Kasumi-1 (cell line): Measurements from ENCODE around the gene PIGO.

Experiments used
- DNase-seq, 2 experiments: peaks; one replicate each; lab custom pipeline; 2025; lab: John Stamatoyannopoulos, UW

PIGO gene

DNA sequence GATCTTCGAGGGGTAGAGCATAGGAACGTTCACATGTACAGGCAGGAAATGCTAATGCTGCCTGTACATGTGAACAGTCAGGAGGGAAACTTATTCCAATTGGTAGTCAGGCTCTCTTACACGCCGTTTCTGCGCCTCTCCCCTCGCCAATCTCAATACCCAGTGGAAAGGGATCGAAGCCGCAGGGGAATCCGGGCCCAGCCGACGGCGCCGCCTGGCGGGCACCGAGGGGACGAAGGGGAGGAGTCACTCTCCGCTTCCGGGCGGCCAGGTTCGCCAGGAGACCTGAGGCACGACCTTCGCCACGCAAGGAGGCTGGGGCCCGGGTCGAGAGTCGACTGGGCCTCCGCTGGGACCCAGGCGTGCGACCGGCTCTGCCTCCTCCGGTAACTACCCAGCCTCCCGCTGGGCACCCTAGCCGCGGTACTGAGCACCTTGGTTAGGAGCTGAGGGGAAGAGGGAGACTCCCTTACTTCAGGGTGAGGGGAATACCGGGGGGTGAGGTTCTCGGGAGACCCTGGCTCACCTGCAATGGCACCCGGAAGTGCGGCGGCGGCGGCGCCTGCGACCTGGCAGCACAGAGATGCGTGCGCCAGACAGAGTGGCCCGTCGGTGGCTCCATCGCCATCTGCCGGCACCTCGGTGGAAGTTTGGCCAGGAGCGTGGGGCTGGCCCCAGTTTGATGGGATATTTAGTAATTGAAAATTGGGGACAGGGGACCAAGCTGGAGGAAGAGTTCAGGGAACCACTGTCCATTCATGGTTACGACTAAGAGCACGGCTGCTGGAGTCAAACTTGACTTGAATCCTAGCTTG, at the start of gene PIGO:
TSS of gene PIGO (minus strand) at position 557 of the 815 bp plus-strand sequence. CDS start 1,026 bp downstream, outside the sequence.
- peak; percentile 87 to 88 for DNase-seq

GRCh38 chr9:35142037-35142436, 45.6 kb upstream of the PIGO start:
- DNase-seq = no peak

DNA sequence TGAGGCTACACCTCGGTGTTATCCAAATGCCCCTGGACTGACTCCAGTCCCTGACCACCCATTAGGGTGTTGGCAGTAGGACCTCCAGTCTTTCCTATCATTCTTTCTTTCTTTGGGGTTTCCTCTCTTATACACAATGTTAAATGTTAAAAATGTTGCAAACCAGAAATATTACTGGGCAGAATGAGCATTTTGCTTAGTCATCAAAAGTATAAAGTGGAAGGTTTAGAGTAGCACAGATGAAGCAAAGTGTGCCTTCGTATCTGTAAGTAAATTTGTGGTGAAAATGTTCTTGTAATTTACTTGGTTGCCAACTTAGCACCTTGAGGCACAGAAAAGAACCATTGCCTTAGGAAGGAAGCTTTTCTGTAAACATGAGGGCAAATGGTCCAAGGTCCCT, 43.7 kb upstream of the PIGO start:
- no peak for DNase-seq

- DNase-seq = no peak
These were observed 40.5 kb upstream of the PIGO start for GRCh38 chr9:35136866-35137265.

GRCh38 chr9:35135988-35136387, 39.6 kb upstream of the PIGO start:
- DNase-seq = no peak

GRCh38 chr9:35134920-35135319, 38.5 kb upstream of the PIGO start:
- no peak for DNase-seq

GRCh38 chr9:35116898-35117551, 20.6 kb upstream of the PIGO start:
- DNase-seq = peak; percentile 94 to 96

DNA sequence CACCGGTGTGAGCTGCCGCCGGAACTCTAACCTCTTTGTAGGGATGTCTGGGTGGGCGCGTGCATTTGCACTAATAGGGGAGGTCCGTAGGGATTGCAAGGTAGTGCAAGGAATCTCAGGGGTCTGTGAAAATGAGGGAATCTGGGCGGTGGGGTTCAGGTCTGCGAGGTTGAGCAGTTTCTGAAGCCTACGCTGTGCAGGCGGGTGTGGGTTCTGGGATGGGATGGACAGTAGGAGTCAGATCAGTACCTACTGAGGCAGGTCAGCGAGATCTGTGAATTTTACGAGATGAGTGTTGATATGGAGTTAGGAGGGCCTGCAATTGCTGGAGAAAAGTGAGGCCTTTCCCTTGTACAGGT, 20.1 kb upstream of the PIGO start:
- no peak for DNase-seq

DNA sequence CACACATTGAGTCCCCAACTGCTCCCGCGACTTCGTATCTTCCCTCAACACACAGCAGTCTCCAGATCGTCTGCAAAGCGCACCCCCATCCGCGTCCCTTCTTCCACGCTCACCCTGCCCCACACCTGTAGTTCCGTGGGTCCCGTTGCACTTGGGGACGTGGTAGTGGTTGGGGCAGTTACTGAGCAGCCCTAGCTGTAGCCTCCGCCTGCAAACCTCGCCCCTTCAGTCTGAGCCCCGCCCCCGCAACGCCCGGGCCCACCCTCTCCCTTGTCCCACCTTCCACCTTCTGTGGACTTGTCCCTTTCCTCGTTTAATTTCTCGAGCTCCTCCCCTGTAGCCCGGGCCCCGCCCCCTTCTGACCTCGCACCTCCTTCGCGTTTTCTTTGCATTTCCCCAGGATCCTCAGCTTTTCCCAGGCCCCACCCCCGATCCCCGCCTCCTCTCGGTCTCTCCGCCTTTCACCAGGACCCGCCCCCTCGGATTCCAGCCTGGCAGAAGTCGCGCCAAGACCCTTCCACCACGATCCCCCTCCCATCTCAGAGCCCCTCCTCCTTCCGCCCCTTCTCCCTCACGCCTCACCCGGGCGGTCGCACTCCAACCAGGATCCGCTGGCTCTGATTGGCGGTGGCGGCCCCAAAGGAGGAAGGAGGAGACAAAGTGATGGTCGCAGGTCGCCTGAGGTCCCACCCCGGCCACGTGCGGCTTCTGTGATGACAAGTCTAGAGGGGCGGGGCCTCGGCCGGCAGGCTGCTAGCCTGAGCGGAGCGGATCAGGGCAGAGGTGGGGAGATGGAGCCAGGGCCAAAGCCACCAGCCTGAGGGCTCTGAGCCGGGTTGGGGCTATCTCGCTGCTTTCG, 19.5 kb upstream of the PIGO start, which contains the start of gene ATOSB:
TSS of gene ATOSB (minus strand) at position 183 of the 859 bp plus-strand sequence. CDS start 7,588 bp downstream, outside the sequence.
- DNase-seq = peak; percentile 99

DNA sequence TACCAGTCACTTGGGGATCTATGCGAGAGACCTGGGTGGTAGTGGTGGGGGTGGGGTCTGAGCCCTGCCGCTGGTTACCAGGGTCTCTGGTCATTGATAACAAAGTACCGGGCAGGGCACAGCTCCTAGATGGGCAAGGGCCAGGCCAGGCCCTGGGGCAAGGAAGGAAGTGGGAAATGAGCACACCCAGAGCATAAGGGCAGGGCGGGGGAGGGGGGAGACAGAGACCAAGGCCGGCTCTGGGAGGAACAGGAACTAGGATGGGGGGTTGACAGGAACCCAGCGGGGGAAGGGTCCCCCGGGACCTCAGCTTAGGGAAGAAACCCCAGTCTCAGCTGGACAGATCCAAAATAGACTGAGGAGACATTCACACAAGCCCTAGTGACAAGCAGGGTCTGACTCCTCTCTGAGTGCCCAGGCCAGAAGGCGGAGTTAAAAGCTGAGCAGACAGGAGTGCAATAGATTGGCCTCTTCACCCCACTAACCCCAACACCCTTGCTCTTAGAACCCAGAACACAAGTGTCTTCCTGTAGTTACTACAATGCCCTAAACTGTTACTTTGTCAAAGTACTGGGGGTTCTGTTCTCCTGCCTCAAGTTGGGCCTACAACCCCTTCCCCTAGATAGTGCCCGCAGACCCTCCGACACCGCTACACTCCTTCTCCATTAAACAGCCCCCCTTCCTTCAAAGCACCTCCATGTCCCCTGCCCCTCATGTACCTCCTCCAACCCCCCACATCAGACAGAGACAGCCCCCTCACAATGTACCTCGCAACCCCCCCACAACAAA, 18.6 kb upstream of the PIGO start:
- DNase-seq = peak; percentile 73 to 89

GRCh38 chr9:35114113-35114839, 17.9 kb upstream of the PIGO start:
- peak; percentile 94 for DNase-seq

GRCh38 chr9:35112257-35113020, 16.0 kb upstream of the PIGO start:
- DNase-seq = no peak

DNA sequence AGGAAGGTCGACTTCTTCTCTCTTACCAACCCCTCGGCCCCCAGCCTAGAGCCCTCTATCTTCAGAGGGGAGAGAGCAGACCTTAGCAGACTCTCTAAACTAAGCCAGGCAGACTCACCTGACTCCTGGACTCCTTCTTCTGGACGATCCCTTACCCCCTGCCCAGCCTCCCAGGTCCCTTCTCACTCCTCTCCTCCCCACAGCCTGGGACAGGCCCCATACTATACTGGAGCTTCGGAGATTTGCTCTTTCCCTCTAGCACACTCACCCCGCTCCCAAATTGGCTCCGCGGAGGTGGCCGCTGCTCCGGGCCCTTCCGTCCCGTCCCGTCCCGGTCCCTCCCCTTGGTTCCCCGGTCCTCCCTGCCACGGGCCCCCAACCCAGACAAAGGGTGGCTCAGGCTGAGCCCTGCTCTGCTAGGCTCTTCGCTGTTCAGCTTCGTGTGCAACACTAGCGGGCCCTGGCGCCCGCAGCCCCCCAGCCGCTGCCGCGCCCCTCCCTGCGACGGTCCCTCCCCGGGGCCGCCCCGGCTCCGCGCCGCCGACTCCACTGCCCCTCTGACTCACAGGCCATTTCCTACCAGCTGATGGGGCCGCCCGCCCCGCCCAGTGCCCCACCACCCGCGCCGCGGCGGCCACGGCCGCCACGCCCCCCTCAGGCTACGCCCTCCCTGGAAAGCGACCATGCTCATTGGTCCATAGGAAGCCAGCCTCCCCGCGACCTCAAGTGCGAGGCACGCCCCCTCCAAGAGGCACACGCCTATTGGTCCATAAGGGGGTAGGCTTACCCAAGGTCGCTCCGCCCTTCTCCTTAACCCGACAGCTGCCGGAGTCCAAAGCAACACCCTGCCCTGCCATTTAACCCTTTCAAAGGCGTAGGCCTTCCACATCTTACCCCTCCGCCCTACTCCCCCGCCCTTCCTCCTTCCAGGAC, 14.9 kb upstream of the PIGO start:
- DNase-seq = peak; percentile 96

DNA sequence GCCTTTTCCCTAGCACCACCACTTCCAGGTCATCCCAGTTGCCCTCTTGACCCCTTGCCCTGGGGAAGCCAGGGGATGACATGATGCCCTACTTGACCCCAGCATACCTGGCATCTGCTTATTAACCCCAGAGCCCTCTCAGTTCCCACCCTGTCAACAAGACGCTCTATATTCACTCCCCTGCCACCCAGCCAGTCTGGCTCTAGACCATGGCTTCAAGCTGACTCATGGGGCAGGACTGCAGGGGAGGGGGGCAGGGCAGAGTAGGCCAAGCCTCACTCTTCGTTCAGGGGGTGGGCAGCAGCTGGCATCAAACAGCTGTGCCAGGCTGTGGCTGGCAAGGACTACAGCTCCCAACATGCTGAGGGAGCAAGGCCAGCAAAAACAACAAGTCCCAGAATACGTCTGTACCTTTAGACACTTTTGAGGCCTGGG, 14.0 kb upstream of the PIGO start:
- DNase-seq = no peak

GRCh38 chr9:35108946-35109575, 12.7 kb upstream of the PIGO start:
- DNase-seq = no peak

- no peak for DNase-seq
These were observed 12.1 kb upstream of the PIGO start for GRCh38 chr9:35108461-35108860.

DNA sequence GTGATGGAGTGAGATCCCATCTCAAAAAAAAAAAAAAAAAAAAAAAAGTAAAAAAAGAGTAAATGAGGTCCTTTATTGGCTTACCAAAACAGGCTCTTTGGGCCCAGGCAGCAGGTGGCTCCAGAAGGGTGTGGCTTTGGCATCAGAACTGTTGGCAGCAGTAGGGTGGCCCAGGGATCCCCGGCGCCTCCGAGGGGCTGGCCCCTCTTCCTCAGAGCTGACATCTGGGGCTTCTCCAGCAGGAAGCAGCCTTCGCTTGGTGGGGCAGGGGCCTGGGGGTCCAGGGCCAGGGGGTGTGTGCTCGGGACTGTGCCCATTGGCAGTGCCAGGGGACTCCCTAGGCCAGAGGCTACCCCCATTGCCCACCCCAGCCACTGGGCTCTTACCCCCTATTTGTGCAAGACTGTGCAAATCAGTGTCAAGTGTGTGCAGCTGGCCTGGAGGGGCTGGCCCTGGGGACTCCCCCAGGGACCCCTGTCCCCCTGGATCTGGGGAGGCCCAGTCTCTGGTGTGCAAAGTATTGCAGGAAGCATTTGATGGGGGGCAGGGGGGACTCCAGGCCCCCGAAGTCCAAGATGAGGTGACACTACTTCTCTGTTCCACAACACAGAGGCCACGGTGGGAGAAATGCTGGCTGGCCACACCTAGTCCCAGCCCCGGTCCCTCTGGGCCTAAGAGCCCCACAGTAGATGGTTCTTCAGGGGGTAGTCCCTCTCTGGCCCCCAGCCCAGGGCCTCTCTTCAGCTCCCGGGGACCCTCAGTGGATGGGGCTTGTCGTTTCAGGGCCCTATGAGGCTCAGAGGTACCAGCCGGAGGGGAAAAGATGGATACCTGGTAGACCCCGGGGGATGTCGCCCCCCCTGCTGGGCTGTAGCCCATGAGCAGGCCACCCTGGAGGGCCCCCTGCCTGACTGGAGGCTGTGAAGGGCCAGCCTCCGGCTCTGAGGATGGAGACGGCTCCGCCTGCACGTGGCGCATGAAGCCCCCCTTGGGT, 11.2 kb upstream of the PIGO start:
- no peak for DNase-seq
